Ovary (tissue), 9 donors: Measurements from ENCODE around the gene FAM72B. TPM values are rescaled to one million over a fixed set of nuclear protein-coding genes. Genes with fewer than 3 reads are reported as not detected.
"Not testable (repeated sequence)": the region's sequence is repeated elsewhere in the genome, so short reads cannot be mapped to it uniquely, and the experiment has no call there.

Source experiments
- DNase-seq, 5 donors: peaks; one replicate each; pipeline ENCODE4 v3.0.0-alpha.2; 2019 to 2020
- H3K27ac ChIP-seq, 2 donors: fragments of 200-600 bp; one replicate each; pipeline versions ENCODE4 v1.5.1 to v1.8.0; 2019 to 2022
- H3K27me3 ChIP-seq: fragments of 200-600 bp; one replicate; pipeline ENCODE4 v1.8.0; 2022
- H3K36me3 ChIP-seq: fragments of 200-600 bp; sonication (generic); one replicate; pipeline ENCODE4 v1.5.1; 2019
- H3K4me1 ChIP-seq: one replicate; pipeline ENCODE4 v1.8.1; 2013; ENCODE audit warnings: mild to moderate bottlenecking, moderate library complexity; ENCODE audit not compliant: insufficient read depth
- H3K4me3 ChIP-seq: fragments of 200-600 bp; sonication (generic); one replicate; pipeline ENCODE4 v1.5.1; 2017
- H3K9me3 ChIP-seq, 2 donors: fragments of 200-600 bp in 1 of 2; sonication (generic) in 1 of 2; one replicate each; pipeline versions ENCODE4 v1.5.1 to v1.8.1; 2013 to 2019; ENCODE audit warnings: mild to moderate bottlenecking in 1 of 2, moderate library complexity in 1 of 2
- WGBS, 3 donors: extraction: QIAGEN DNeasy Blood & Tissue Kit in 1 of 3; methylation state at CpG; one replicate each; pipeline versions ENCODE4 v1.1.5 to v1.1.7; 2013 to 2017; 5-methylcytosine and 5-hydroxymethylcytosine counted together
- intact Hi-C, 4 donors: fragments of 100-400 bp; cut with DNase I; formaldehyde crosslinking; loops; one replicate each; pipeline versions ENCODE4 v1.11.0 to v1.15.1; 2022 to 2023
- polyA plus RNA-seq, 2 donors: library from polyadenylated mRNA; stranded (reverse); fragments of 200-250 nt in 1 of 2; fragments of 350-450 nt in 1 of 2; fragmentation: Illumina TruSeq in 1 of 2; extraction: RNeasy Lipid Tissue Mini Kit (QIAGEN cat#74804) in 1 of 2; gene quantifications; one replicate each; pipeline ENCODE4 v1.2.3, GENCODE V29; 2013 to 2014
- total RNA-seq, 7 donors: library from RNA; depleted of rRNA in 2 of 7; stranded (reverse); fragments of >200 nt in 2 of 7; fragmentation: NEBNext Ultra II Directional in 3 of 7; extraction: Animal tissue kit (Norgen Biotek cat#: 25700) in 3 of 7; gene quantifications; one replicate each; pipeline versions ENCODE4 v1.1.0 to v1.2.4, GENCODE V29; 2016 to 2023
- donor health status: DM: no; HTN: no; CAD: no; lungs with moderate emphysema.
- donor health status: DM: no; HTN: no; CAD: no.
- donor health status: Bipolar disorder and iron deficiency.
- donor health status: DM: yes; HTN: yes; CAD: no.
- donor health status: DM: no; HTN: no; CAD: no.
- donor health status: DM: yes; HTN: yes; CAD: no.

The FAM72B gene
- total and polyA plus RNA-seq, 9 donors = 0.52 to 1.8 (median 0.94) TPM; not detected in 2

DNA sequence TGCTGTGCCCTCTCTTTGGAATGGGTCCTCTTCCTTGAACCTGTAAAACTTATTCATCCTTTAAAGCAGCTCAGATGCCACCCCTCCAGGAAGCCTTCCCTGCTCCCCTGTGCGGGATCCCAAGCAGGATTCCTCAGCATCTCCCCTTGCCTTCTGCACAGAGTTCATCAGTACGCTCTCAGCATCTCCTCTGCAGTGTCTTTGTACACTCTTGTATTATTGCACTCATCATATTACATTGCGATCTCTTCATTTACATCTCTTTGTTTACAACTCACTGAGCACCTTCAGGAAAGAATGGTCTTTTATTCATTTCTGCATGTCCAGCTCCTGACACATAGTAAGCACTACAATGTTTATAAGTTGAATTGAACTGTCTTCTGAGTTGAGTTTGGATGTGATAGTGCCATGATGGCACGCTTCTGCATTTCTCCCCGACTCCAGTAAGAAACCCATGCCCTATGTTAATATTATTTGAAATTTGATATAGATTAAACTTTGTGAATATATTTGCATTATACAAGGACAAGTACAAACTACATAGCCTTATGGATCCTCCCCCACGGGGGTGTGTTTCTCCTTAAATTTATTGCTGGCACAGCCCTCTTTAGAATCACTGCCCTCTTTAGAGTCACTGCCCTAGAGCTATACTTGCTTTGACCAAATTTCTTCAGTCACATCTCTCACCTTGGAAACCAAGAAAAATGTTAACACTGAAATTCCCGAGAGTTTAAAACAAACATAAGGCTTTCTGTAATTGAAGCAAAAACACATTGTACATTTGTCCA is 13.1 kb upstream of the FAM72B start:
- WGBS, 3 donors = 81 to 95% (median 94%) methylated on average over 3 of the region's 7 CpGs
- H3K4me3 ChIP-seq, H3K36me3 ChIP-seq, intact Hi-C loops, H3K4me1 ChIP-seq, H3K9me3 ChIP-seq, H3K27ac ChIP-seq, DNase-seq, H3K27me3 ChIP-seq: not testable (repeated sequence)

DNA sequence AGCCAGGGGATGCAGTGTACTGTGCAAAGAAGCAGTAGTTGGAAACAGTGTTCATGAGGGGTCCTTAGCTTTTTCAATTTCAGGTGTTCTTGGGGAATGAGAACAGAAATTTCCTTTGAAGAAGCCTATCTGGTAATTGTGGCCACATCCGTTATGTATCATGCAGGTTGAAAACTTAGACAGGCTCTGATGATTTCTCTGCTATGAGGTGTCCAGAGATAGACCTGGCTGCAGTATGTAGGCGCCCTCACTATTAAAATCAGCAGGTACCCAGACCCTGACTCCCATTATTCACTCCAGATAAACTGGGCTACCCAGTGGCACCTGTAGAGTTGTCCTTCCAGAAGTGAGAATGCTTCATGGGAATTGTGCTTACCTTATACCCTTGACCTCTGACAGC is 8.4 kb upstream of the FAM72B start:
- WGBS, 3 donors = 100% methylated on average over 2 of the region's 2 CpGs; no CpG with 5 or more reads in 2 of the 3 donors
- DNase-seq, H3K36me3 ChIP-seq, H3K4me1 ChIP-seq, H3K27me3 ChIP-seq, intact Hi-C loops, H3K4me3 ChIP-seq, H3K27ac ChIP-seq, H3K9me3 ChIP-seq: not testable (repeated sequence)

DNA sequence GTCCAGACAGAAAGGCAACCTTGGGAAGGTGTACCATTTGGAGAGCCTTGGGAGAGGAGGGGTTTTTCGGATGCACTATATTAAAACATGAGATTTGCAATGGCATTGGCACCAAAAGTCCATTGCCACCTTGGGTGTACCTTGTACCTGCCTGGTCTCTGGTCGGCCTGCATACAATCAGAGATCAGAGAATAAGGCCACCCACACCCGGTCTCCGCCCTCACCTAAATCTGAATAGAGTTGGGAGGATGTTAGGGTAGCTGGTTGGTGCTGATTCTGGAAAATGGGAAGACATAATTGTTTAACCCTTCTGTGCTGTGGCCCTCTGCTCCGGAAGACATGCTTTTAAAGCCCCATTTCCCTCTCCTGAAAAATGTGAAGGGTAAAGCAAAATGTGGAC is 3.8 kb upstream of the FAM72B start:
- DNase-seq = peak in 1 of 5 donors; percentile 11
- H3K36me3 ChIP-seq, H3K9me3 ChIP-seq, intact Hi-C loops, H3K4me1 ChIP-seq, H3K27me3 ChIP-seq, H3K4me3 ChIP-seq, H3K27ac ChIP-seq: not testable (repeated sequence)
- 79 to 87% (median 82%) methylated on average over 5 of the region's 5 CpGs for WGBS, 3 donors

DNA sequence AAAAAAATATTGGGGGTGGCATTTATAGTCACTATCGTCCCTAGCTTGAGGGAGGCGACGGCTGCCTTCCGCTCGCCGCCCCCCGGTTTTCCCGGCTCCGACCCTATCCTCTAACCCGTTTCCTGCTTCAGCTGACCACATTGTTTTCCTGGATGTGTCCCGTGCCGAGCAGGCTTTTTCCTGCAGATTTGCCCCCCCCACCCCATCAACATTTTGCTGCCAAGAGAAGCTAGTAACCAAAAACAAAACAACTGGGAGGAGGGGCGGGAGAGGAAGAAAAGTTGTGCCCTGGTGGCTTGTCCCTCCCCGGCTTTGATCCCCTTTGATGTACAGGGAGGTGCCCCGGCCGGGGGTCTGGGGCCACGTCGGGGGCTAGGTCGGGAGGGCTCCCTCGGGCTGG is 2.1 kb upstream of the FAM72B start:
- H3K9me3 ChIP-seq, H3K4me1 ChIP-seq, H3K36me3 ChIP-seq, H3K27me3 ChIP-seq, H3K27ac ChIP-seq, intact Hi-C loops: not testable (repeated sequence)
- H3K4me3 ChIP-seq = peak overlapping the region; percentile 28
- WGBS, 3 donors = 0 to 7% (median 0%) methylated on average over 1 to 6 of the region's 20 CpGs
- peak in 3 of 5 donors; percentile 21 to 67 (median 63) for DNase-seq

DNA sequence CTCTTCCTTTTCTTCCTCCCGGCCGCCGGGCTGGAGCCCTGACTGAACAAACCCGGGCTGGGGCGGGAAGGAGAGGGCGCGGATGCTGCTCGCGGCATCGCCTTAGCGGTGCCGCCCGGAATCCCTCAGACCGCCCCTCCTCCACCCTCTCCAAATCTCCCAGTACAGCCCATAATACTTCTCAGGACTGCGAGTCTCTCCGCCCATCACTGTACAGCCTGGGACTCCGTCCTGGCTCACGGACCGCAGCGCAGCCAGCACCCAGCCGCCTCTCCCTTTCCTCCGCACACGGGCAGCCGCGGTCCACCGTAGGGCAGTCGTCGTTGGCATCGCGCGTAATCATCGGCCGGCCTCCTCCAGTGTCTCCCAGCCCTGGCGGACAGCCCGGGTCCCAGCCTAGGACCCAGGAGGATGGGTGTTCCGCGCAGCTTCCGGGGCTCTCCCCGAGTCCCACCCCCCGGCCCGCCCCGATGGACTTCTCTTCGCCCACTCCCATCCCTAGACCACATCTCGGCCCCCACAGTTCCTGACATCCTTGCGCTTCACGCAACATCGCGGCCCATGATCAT is 1.1 kb upstream of the FAM72B start:
- DNase-seq = peak in 3 of 5 donors; percentile 34 to 59 (median 38)
- H3K36me3 ChIP-seq, H3K9me3 ChIP-seq, H3K4me1 ChIP-seq, intact Hi-C loops, H3K27ac ChIP-seq, H3K27me3 ChIP-seq: not testable (repeated sequence)
- peak overlapping the region; percentile 42 for H3K4me3 ChIP-seq
- WGBS, 3 donors = no CpG with 5 or more reads among the region's 48 CpGs

DNA sequence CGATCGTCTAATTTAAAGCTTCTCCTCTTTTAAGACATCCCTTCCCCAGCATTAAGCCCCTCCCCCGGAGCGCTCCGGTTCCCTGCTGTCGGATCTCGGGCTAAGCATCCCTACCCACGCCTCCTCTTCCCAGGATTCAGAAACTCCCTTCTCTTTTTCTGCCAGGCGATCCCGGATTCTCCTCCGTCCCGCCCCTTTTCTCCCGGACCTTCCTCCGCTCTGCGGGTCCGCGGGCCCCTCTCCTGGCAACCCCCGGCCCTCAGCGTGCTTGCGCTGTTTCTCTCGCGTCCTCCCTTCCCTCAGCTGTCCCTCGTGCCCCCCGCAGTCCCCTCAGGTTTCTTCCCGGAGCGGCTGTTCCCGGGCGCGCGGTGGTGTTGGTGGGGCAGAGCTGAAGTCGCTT is 273 bp downstream of the FAM72B start:
- H3K36me3 ChIP-seq, H3K9me3 ChIP-seq, H3K4me1 ChIP-seq, intact Hi-C loops, H3K27ac ChIP-seq, H3K27me3 ChIP-seq: not testable (repeated sequence)
- peak; percentile 7 to 41 (median 31) for DNase-seq
- H3K4me3 ChIP-seq = peak overlapping the region; percentile 27
- 0 to 1% methylated on average over 16 to 19 of the region's 31 CpGs; no CpG with 5 or more reads in 1 of the 3 donors for WGBS, 3 donors

DNA sequence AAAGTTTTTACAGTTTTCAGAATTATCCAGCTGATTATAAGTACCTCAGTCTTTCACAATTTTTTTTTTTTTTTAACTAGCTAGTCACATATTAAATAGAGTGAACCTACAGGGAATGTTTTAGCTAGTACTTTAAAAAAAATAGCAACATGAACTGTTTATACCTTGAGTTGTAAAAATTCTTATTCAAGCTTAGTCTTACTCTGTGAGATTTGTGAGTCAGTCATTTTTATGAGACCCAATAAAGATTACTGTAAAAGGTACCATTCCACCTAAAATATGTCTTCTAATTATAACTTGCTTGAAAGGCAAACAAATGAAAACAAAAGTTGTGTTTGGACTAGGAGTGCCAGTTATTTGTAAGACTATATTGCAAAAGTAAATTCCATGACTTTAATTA is 5.9 kb downstream of the FAM72B start:
- intact Hi-C loops, DNase-seq, H3K27me3 ChIP-seq, H3K36me3 ChIP-seq, H3K9me3 ChIP-seq, H3K27ac ChIP-seq, H3K4me3 ChIP-seq, H3K4me1 ChIP-seq: not testable (repeated sequence)

DNA sequence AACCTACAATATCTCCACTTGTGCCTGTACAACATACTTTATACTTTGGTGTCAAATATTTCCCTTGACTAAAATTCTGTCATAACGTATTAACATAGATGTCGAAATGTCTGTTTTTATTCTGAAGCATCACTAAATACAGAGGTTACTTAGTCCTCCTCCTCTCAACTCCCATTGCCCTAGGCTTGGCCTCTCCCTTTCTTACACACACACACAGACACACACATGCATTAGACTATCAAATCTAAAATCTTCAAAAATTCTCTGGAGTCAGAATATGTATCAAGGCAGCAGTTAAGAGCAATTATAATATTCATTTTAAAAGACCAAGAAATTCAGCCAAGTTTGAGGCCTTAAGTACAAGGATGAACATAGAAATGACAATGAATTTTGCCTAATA is 7.5 kb downstream of the FAM72B start:
- H3K27me3 ChIP-seq, H3K27ac ChIP-seq, H3K4me1 ChIP-seq, H3K4me3 ChIP-seq, H3K36me3 ChIP-seq, H3K9me3 ChIP-seq, intact Hi-C loops, DNase-seq: not testable (repeated sequence)
- 92 to 100% (median 94%) methylated on average over 2 of the region's 2 CpGs for WGBS, 3 donors

DNA sequence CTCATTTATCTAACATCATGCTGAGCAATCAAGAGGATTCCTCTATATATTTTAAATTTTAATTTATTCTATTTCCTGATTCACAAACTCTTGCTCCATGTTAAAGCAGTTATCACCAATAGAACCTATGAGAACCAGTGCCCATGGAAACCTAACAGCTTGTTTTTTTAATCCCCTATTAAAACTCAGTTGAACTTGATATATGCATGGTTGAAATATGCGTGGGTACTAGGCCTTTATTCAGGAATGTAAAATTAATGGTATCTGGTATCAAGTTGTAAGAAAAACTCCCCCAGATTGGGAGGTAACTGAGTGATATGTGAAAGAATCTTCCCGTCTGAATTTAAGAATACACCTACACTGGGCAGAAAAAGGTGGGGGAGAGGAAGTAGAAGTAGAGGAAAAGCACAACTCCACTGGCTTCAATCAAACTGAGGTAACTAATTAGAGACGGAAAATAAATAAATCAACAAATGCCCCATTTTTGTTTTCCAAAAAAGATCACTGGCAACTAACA is 15.9 kb downstream of the FAM72B start:
- intact Hi-C loops, H3K27me3 ChIP-seq, DNase-seq, H3K4me3 ChIP-seq, H3K36me3 ChIP-seq, H3K27ac ChIP-seq, H3K4me1 ChIP-seq, H3K9me3 ChIP-seq: not testable (repeated sequence)
- 60 to 78% (median 68%) methylated on average over 1 to 2 of the region's 3 CpGs for WGBS, 3 donors

DNA sequence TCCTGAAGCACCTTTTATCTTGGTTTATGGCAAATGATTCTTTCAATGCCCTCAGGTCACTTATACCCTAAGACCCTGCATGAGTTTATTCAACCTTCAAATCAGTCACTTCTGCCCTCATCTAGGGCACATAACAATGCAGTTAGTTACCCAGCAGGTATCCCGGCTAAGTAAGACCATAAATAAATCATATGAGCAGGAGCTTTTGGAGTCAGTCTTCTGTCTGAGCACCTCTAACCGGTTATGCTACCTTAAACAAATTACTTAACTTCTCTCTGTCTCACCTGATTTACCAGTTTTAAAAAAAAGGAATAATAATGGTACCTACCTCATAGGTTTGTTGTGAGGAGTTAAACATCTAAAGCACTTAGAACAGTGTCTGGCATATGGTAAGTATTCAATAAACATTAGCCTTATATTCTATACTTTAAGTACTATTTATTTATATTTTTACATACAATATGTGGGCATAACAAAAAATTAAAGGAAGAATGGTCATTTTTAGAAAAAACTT is 16.9 kb downstream of the FAM72B start:
- H3K36me3 ChIP-seq, H3K4me3 ChIP-seq, H3K27me3 ChIP-seq, intact Hi-C loops, H3K27ac ChIP-seq, H3K4me1 ChIP-seq, H3K9me3 ChIP-seq, DNase-seq: not testable (repeated sequence)
- 87 to 98% (median 91%) methylated on average over 2 of the region's 2 CpGs for WGBS, 3 donors

DNA sequence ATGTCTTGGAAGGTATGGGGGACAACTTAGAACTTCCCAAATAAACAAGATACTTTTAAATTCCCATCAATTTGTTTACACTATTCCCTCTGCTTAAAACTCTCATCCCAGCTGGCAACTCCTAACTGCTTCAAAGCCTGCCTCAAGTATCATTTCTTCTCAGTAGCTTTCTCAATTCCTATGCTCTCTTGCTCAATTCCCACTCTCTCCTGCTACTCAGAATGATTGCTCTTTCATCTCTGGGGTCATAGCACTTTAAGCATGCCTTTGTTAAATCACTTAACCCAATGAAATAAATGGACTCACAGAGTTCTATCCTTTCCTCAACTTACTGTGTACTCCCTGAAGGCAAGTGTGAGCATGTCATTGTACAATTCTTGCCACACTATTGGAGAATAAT is 18.8 kb downstream of the FAM72B start:
- DNase-seq, H3K4me3 ChIP-seq, H3K4me1 ChIP-seq, H3K9me3 ChIP-seq, intact Hi-C loops, H3K36me3 ChIP-seq, H3K27me3 ChIP-seq, H3K27ac ChIP-seq: not testable (repeated sequence)
